Measurements from ENCODE around the gene FER.

The FER gene

GRCh38 chr5:109196087-109196822 is 448.6 kb downstream of the FER start:
- Histone ChIP-seq H3K4me1 (no peaks in the 10 kb centered on the region), H3K4me2 (ENCODE audit: low read length) (no peak overlapping the region), H3K27me3 (ENCODE audit: control insufficient read depth, insufficient read depth, low read length) (no peaks in the 10 kb centered on the region), H3K9ac (no peak overlapping the region), H2AFZ (no peak overlapping the region), H3K36me3 (ENCODE audit: control insufficient read depth, insufficient read depth, low read length) (no peaks in the 10 kb centered on the region), H3K4me3 (ENCODE audit: low read depth, low read length) (no peak overlapping the region), H3K9me3 (ENCODE audit: control insufficient read depth, low read length) (no peaks in the 10 kb centered on the region), H3K79me2 (no peaks in the 10 kb centered on the region), H3K27ac (no peak overlapping the region)
- TF ChIP-seq CTCF (IDR thresholded peaks at IDR 0.05), result no peak

GRCh38 chr5:109196823-109197160 is 449.1 kb downstream of the FER start:
- Histone ChIP-seq H2AFZ (no peak overlapping the region), H3K9ac (no peak overlapping the region), H3K27ac (no peak overlapping the region), H3K36me3 (ENCODE audit: control insufficient read depth, insufficient read depth, low read length) (no peaks in the 10 kb centered on the region), H3K9me3 (ENCODE audit: control insufficient read depth, low read length) (no peaks in the 10 kb centered on the region), H3K4me3 (ENCODE audit: low read depth, low read length) (no peak overlapping the region), H3K27me3 (ENCODE audit: control insufficient read depth, insufficient read depth, low read length) (no peaks in the 10 kb centered on the region), H3K4me2 (ENCODE audit: low read length) (no peak overlapping the region), H3K79me2 (no peaks in the 10 kb centered on the region), H3K4me1 (no peaks in the 10 kb centered on the region)
- TF ChIP-seq CTCF (IDR thresholded peaks at IDR 0.05), result no peak

- no peaks in the 10 kb centered on the region for H3K4me1 ChIP-seq
- H2AFZ ChIP-seq, result no peak overlapping the region
- TF ChIP-seq CTCF (IDR thresholded peaks at IDR 0.05), result no peak
- no peaks in the 10 kb centered on the region for H3K9me3 ChIP-seq (ENCODE audit: control insufficient read depth, low read length)
- H3K27ac ChIP-seq, result no peak overlapping the region
- H3K9ac ChIP-seq, result no peak overlapping the region
- H3K79me2 ChIP-seq, result no peaks in the 10 kb centered on the region
- no peaks in the 10 kb centered on the region for H3K36me3 ChIP-seq (ENCODE audit: control insufficient read depth, insufficient read depth, low read length)
- H3K4me3 ChIP-seq (ENCODE audit: low read depth, low read length), result no peak overlapping the region
- no peaks in the 10 kb centered on the region for H3K27me3 ChIP-seq (ENCODE audit: control insufficient read depth, insufficient read depth, low read length)
- H3K4me2 ChIP-seq (ENCODE audit: low read length), result no peak overlapping the region
Observed at GRCh38 chr5:109199289-109199688, 451.6 kb downstream of the FER start.

GRCh38 chr5:109199799-109200620 is 452.3 kb downstream of the FER start:
- no peak overlapping the region for H2AFZ ChIP-seq
- H3K9me3 ChIP-seq (ENCODE audit: control insufficient read depth, low read length), result no peaks in the 10 kb centered on the region
- H3K27me3 ChIP-seq (ENCODE audit: control insufficient read depth, insufficient read depth, low read length), result no peaks in the 10 kb centered on the region

More at GRCh38 chr5:109199799-109200620, 452.3 kb downstream of the FER start:
- TF ChIP-seq CTCF (IDR thresholded peaks at IDR 0.05), result no peak
- H3K9ac ChIP-seq, result no peak overlapping the region
- H3K4me2 ChIP-seq (ENCODE audit: low read length), result no peak overlapping the region
- no peaks in the 10 kb centered on the region for H3K79me2 ChIP-seq
- H3K36me3 ChIP-seq (ENCODE audit: control insufficient read depth, insufficient read depth, low read length), result no peaks in the 10 kb centered on the region
- no peak overlapping the region for H3K27ac ChIP-seq
- no peaks in the 10 kb centered on the region for H3K4me1 ChIP-seq
- H3K4me3 ChIP-seq (ENCODE audit: low read depth, low read length), result no peak overlapping the region

All from parathyroid adenoma (tissue), 2 donors.